Ishikawa (cell line): ENCODE data around the gene KIF20B.

Experiments
- EP300 ChIP-seq: IDR thresholded peaks from 2 replicates; pipeline ENCODE4 v1.6.1; 2012; ENCODE audit warnings: borderline replicate concordance
- MAX ChIP-seq: IDR thresholded peaks from 2 replicates; pipeline ENCODE4 v1.6.1; 2012
- NFIC ChIP-seq: IDR thresholded peaks from 2 replicates; pipeline ENCODE4 v1.6.1; 2012
- RAD21 ChIP-seq: IDR thresholded peaks from 2 replicates; pipeline ENCODE4 v1.6.1; 2012; ENCODE audit warnings: low read depth
- TAF1 ChIP-seq: IDR thresholded peaks from 2 replicates; pipeline ENCODE4 v1.6.1; 2012; ENCODE audit warnings: low read depth, mild to moderate bottlenecking
- YY1 ChIP-seq: IDR thresholded peaks from 2 replicates; pipeline ENCODE4 v1.6.1; 2012; ENCODE audit warnings: low read depth
- TF ChIP-seq, protein P1 (sequence below): IDR thresholded peaks from 2 replicates; pipeline ENCODE4 v1.6.1; 2012; ENCODE audit warnings: low read depth, mild to moderate bottlenecking

GRCh38 chr10:89799573-89799972 is 98.2 kb downstream of the KIF20B start:
- no peak for TF ChIP-seq EP300
- TF ChIP-seq, protein P1, sequence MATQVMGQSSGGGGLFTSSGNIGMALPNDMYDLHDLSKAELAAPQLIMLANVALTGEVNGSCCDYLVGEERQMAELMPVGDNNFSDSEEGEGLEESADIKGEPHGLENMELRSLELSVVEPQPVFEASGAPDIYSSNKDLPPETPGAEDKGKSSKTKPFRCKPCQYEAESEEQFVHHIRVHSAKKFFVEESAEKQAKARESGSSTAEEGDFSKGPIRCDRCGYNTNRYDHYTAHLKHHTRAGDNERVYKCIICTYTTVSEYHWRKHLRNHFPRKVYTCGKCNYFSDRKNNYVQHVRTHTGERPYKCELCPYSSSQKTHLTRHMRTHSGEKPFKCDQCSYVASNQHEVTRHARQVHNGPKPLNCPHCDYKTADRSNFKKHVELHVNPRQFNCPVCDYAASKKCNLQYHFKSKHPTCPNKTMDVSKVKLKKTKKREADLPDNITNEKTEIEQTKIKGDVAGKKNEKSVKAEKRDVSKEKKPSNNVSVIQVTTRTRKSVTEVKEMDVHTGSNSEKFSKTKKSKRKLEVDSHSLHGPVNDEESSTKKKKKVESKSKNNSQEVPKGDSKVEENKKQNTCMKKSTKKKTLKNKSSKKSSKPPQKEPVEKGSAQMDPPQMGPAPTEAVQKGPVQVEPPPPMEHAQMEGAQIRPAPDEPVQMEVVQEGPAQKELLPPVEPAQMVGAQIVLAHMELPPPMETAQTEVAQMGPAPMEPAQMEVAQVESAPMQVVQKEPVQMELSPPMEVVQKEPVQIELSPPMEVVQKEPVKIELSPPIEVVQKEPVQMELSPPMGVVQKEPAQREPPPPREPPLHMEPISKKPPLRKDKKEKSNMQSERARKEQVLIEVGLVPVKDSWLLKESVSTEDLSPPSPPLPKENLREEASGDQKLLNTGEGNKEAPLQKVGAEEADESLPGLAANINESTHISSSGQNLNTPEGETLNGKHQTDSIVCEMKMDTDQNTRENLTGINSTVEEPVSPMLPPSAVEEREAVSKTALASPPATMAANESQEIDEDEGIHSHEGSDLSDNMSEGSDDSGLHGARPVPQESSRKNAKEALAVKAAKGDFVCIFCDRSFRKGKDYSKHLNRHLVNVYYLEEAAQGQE: no peak
- no peak for TF ChIP-seq RAD21
- no peak for TF ChIP-seq TAF1
- TF ChIP-seq MAX: no peak
- TF ChIP-seq YY1: no peak
- TF ChIP-seq NFIC: no peak
